Choroid plexus epithelial cell (primary cell): ENCODE results near the gene AK9.
"Not testable (repeated sequence)": the region's sequence is repeated elsewhere in the genome, so short reads cannot be mapped to it uniquely, and the experiment has no call there.

ENCODE experiments used
- DNase-seq: peaks from one replicate; pipeline ENCODE4 v3.0.0-alpha.2; 2010; ENCODE audit warnings: low read depth
- H3K4me3 ChIP-seq: 2 replicates; pipeline ENCODE4 v1.5.1; 2011; ENCODE audit warnings: low read depth, mild to moderate bottlenecking, control low read depth, low read length, moderate library complexity
- TF ChIP-seq, protein P1 (sequence below): conservative IDR thresholded peaks from 2 replicates; pipeline ENCODE4 v1.5.1; 2011; ENCODE audit warnings: low read depth, mild to moderate bottlenecking, control low read depth, inconsistent platforms, low read length, moderate library complexity

The AK9 gene

DNA sequence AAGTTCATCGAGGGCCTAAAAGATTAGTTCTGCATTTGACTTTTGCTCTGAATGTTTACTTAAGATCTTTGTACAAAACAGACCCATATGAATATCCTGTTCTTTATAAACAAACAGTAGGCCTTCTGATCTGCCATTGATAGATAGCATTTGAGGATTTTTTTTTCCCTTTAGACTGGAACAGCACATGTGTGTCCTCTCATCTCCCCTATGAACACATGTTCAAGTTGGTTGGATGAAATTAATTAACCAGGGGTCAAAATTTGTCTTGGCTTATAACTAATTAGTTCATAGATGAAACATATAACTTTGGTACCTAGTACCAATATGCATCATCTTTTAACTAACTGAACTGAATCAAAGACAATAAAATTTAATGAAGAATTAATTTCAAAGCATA is 81.3 kb downstream of the AK9 start:
- TF ChIP-seq, protein P1, sequence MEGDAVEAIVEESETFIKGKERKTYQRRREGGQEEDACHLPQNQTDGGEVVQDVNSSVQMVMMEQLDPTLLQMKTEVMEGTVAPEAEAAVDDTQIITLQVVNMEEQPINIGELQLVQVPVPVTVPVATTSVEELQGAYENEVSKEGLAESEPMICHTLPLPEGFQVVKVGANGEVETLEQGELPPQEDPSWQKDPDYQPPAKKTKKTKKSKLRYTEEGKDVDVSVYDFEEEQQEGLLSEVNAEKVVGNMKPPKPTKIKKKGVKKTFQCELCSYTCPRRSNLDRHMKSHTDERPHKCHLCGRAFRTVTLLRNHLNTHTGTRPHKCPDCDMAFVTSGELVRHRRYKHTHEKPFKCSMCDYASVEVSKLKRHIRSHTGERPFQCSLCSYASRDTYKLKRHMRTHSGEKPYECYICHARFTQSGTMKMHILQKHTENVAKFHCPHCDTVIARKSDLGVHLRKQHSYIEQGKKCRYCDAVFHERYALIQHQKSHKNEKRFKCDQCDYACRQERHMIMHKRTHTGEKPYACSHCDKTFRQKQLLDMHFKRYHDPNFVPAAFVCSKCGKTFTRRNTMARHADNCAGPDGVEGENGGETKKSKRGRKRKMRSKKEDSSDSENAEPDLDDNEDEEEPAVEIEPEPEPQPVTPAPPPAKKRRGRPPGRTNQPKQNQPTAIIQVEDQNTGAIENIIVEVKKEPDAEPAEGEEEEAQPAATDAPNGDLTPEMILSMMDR: no peak
- DNase-seq: no peak
- no peak overlapping the region for H3K4me3 ChIP-seq

DNA sequence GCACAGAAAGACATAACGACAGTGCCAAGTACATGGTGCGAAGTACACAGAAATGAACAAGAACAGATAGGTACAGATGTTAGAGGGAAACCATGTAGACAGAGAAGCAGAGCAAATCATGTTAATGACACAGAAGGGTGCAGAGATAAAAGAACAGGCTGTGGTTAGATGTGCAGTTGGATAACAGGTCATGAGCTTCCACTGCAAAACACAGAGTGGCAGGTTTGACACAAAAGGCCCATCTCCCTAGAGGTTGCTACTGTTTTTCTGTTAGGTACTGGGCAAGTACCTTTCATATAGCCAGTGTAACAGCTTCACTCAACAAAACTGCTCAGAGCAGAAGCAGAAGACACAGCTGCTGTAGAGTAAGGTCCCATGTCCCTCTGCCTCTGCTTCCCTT is 84.6 kb downstream of the AK9 start:
- no peak for DNase-seq
- no peak overlapping the region for H3K4me3 ChIP-seq
- TF ChIP-seq, protein P1: no peak

DNA sequence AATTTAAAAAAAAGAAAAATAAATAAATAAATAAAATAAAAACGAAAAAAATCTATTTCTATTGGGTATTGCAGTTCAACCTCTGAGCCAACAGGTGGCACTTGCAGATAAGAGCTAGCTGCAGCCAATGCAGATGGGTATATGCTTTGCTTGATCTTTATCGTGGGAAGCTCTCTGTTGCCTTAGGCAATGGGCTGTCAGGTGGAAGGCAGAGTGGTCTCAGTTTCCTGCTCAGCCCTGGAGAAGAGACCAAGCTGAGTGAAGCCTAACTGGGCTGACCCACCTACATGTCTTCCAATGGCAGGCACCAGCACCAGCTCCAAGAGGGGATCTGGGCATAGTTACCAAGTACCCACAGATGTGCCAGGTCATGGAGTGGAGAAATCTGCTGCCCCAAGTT is 95.0 kb downstream of the AK9 start:
- H3K4me3 ChIP-seq: no peak overlapping the region
- peak; percentile 81 for DNase-seq
- TF ChIP-seq, protein P1: peak; percentile 80

DNA sequence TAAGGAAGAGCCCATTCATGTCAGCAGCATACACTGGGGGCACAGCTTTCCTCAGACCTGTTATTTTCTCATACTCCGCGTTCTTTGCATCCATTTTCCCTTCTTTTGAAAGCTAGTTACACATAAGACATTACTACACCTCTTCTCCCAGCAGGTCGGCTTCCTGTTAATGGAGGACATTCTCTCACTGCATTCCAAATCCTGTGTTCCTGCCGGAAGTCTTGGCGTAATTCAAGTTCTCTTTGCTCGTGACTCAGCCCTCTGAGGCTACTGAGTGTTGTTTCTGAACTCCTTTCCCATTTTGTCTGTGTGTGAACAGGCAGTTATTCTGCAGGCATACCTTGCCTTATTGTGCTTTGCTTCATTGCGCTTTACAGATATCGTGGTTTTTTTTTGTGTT is 110.5 kb downstream of the AK9 start:
- no peak overlapping the region for H3K4me3 ChIP-seq
- TF ChIP-seq, protein P1: no peak
- peak; percentile 88 for DNase-seq

DNA sequence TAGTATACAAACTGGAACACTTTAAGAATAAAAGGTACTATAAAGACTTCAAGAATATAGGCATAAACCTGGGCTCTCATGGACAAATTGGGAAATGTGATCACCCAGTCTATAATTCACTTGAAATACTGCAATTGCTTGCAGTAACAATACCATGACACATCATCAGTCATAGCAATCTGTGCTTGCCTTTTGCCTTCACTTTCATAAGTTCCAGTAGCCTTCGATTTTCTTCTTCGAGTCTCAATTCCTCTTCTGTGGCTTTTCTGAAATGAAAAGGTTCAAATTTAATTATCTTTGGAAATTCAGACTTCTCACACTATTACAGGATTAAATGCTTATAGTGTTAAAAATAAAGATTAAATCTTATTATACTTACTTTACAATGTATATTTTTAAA is 111.6 kb downstream of the AK9 start:
- DNase-seq: peak; percentile 4
- TF ChIP-seq, protein P1: no peak
- H3K4me3 ChIP-seq: no peak overlapping the region

DNA sequence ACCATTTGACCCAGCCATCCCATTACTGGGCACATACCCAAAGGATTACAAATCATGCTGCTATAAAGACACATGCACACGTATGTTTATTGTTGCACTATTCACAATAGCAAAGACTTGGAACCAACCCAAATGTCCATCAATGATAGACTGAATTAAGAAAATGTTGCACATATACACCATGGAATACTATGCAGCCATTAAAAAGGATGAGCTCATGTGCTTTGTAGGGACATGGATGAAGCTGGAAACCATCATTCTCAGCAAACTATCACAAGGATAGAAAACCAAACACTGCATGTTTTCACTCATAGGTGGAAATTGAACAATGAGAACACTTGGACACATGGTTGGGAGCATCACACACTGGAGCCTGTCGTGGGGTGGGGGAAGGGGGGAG is 121.1 kb downstream of the AK9 start:
- not testable (repeated sequence) for DNase-seq, H3K4me3 ChIP-seq

DNA sequence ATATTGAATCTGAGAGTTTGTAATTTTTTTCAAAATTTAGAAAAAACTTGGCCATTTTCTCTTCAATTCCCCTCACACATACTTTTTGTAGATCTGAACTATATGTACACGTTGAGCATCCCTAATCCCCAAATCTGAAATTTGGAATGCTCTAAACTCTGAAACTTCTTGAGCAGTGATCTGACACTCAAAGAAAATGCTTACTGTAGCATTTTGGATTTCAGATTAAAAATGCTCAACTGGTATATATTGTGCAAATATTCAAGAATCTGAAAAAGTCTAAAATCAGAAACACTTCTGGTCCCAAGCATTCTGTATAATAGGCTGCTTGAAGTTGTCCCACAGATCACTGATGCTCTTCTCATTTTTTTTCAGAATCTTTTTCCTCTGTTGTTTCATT is 129.2 kb downstream of the AK9 start:
- no peak overlapping the region for H3K4me3 ChIP-seq
- TF ChIP-seq, protein P1: no peak
- no peak for DNase-seq

DNA sequence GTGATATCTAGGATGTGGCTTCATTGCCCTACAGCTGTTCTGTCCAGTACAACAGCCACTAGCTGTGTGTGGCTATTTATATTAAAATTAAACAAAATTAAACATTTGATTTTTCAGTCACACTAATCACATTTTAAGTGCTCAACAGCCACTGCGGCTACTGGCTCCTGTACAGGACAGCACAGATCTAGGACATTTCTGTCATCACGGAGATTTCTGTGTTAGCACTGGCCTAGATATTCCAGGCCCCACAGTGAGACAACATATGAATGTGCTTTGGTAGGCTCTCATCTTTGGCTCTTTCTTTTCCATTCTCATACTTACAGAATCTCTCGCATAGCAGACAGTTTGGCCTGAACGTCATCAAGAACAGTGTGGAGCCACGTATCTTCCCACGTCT is 159.6 kb downstream of the AK9 start:
- TF ChIP-seq, protein P1: no peak
- no peak for DNase-seq
- no peak overlapping the region for H3K4me3 ChIP-seq
